Right lobe of liver (tissue), 4 donors: ENCODE data around the gene NKAIN2.

Experiments used
- CTCF ChIP-seq, 4 donors: fragments of 200-600 bp in 3 of 4; fragments of 450-650 bp in 1 of 4; IDR thresholded peaks; one replicate each; pipeline versions ENCODE4 v1.5.1 to v1.8.0; 2016 to 2022; ENCODE audit warnings: antibody characterized with exemption in 4 of 4, mild to moderate bottlenecking in 2 of 4
- POLR2A ChIP-seq: fragments of 450-650 bp; IDR thresholded peaks from one replicate; pipeline ENCODE4 v1.6.1; 2017; ENCODE audit warnings: antibody characterized with exemption, mild to moderate bottlenecking
- donor health status: DM: no; HTN: no; CAD: no.
- donor health status: DM: no; HTN: no; CAD: no.
- donor health status: DM: no; HTN: yes; CAD: no.

GRCh38 chr6:123898665-123899064 is 95.0 kb downstream of the NKAIN2 start:
- TF ChIP-seq CTCF (IDR thresholded peaks at IDR 0.05) (no peak), POLR2A (no peak)
